IPS-NIHi7 (cell line): Measurements from ENCODE around the gene GAGE12G.
"Not testable (repeated sequence)": the region's sequence is repeated elsewhere in the genome, so short reads cannot be mapped to it uniquely, and the experiment has no call there.

ENCODE experiments used
- DNase-seq: peaks from one replicate; pipeline ENCODE4 v3.0.0; 2012; ENCODE audit warnings: mixed read lengths; ENCODE audit errors: extremely low spot score

Gene GAGE12G, protein sequence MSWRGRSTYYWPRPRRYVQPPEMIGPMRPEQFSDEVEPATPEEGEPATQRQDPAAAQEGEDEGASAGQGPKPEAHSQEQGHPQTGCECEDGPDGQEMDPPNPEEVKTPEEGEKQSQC

DNA sequence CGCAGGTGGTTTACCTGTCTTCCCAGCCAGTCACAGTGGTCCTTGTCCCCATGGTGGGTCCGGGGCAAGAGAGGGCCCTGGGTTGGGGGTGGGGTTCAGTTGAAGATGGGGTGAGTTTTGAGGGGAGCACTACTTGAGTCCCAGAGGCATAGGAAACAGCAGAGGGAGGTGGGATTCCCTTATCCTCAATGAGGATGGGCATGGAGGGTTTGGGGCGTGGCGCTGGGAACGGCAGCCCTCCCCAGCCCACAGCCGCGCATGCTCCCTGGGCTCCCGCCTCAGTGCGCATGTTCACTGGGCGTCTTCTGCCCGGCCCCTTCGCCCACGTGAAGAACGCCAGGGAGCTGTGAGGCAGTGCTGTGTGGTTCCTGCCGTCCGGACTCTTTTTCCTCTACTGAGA, at the start of gene GAGE12G:
GAGE12G (plus strand) TSS at position 301 of the 400 bp plus-strand sequence. CDS start 1,155 bp downstream, outside the sequence.
- DNase-seq = not testable (repeated sequence)

DNA sequence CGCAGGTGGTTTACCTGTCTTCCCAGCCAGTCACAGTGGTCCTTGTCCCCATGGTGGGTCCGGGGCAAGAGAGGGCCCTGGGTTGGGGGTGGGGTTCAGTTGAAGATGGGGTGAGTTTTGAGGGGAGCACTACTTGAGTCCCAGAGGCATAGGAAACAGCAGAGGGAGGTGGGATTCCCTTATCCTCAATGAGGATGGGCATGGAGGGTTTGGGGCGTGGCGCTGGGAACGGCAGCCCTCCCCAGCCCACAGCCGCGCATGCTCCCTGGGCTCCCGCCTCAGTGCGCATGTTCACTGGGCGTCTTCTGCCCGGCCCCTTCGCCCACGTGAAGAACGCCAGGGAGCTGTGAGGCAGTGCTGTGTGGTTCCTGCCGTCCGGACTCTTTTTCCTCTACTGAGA, 38.3 kb upstream of the GAGE12G start, which contains the start of gene GAGE12C:
GAGE12C (plus strand) TSS at position 301 of the 400 bp plus-strand sequence. CDS start 1,155 bp downstream, outside the sequence.
- not testable (repeated sequence) for DNase-seq

DNA sequence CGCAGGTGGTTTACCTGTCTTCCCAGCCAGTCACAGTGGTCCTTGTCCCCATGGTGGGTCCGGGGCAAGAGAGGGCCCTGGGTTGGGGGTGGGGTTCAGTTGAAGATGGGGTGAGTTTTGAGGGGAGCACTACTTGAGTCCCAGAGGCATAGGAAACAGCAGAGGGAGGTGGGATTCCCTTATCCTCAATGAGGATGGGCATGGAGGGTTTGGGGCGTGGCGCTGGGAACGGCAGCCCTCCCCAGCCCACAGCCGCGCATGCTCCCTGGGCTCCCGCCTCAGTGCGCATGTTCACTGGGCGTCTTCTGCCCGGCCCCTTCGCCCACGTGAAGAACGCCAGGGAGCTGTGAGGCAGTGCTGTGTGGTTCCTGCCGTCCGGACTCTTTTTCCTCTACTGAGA, 28.8 kb upstream of the GAGE12G start, which contains the start of gene GAGE12D:
GAGE12D (plus strand) TSS at position 301 of the 400 bp plus-strand sequence. CDS start 1,155 bp downstream, outside the sequence.
- DNase-seq = not testable (repeated sequence)

DNA sequence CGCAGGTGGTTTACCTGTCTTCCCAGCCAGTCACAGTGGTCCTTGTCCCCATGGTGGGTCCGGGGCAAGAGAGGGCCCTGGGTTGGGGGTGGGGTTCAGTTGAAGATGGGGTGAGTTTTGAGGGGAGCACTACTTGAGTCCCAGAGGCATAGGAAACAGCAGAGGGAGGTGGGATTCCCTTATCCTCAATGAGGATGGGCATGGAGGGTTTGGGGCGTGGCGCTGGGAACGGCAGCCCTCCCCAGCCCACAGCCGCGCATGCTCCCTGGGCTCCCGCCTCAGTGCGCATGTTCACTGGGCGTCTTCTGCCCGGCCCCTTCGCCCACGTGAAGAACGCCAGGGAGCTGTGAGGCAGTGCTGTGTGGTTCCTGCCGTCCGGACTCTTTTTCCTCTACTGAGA, 19.2 kb upstream of the GAGE12G start, which contains the start of gene GAGE12E:
GAGE12E (plus strand) TSS at position 301 of the 400 bp plus-strand sequence. CDS start 1,155 bp downstream, outside the sequence.
- not testable (repeated sequence) for DNase-seq

DNA sequence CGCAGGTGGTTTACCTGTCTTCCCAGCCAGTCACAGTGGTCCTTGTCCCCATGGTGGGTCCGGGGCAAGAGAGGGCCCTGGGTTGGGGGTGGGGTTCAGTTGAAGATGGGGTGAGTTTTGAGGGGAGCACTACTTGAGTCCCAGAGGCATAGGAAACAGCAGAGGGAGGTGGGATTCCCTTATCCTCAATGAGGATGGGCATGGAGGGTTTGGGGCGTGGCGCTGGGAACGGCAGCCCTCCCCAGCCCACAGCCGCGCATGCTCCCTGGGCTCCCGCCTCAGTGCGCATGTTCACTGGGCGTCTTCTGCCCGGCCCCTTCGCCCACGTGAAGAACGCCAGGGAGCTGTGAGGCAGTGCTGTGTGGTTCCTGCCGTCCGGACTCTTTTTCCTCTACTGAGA, 9.7 kb upstream of the GAGE12G start, which contains the start of gene GAGE12F:
GAGE12F (plus strand) TSS at position 301 of the 400 bp plus-strand sequence. CDS start 1,155 bp downstream, outside the sequence.
- not testable (repeated sequence) for DNase-seq

DNA sequence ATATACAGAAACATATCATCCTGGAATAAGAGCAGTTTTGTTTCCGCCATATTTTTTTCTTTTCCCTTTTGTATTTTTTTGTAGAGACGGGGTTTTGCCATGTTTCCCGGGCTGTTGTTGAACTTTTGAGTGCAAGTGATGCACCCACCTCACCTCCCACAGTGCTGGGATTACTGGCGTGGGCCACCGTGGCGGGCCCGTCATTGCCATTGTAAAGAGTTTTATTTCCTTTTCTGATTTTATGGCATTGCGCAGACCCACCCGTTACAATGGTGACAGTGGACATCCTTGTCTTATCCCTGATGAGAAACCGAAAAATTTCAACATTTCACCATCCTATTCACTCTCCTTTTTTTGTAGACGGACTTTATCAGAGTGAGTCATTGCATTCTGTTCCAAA, 1.5 kb upstream of the GAGE12G start:
- DNase-seq = not testable (repeated sequence)

DNA sequence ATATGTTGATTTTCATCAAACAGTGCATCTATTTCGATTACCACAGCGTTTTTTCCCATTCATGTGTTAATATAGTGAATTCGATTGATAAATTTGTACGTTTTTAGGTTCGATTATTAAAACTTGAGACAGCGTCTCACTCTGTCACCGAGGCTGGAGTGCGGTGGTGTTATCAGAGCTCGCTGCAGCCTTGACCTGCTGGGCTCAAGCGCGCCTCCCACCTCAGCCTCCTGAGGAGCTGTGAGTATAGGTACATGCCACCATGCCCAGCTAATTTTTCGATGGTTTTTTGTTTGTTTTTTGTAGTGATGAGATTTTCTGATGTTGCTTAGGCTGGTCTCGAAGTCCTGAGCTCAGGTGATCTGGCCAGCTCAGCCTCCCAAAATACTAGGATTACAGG, 1.0 kb upstream of the GAGE12G start:
- not testable (repeated sequence) for DNase-seq

DNA sequence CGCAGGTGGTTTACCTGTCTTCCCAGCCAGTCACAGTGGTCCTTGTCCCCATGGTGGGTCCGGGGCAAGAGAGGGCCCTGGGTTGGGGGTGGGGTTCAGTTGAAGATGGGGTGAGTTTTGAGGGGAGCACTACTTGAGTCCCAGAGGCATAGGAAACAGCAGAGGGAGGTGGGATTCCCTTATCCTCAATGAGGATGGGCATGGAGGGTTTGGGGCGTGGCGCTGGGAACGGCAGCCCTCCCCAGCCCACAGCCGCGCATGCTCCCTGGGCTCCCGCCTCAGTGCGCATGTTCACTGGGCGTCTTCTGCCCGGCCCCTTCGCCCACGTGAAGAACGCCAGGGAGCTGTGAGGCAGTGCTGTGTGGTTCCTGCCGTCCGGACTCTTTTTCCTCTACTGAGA, 9.4 kb downstream of the GAGE12G start, which contains the start of gene GAGE12H:
GAGE12H (plus strand) TSS at position 301 of the 400 bp plus-strand sequence. CDS start 1,155 bp downstream, outside the sequence.
- not testable (repeated sequence) for DNase-seq

DNA sequence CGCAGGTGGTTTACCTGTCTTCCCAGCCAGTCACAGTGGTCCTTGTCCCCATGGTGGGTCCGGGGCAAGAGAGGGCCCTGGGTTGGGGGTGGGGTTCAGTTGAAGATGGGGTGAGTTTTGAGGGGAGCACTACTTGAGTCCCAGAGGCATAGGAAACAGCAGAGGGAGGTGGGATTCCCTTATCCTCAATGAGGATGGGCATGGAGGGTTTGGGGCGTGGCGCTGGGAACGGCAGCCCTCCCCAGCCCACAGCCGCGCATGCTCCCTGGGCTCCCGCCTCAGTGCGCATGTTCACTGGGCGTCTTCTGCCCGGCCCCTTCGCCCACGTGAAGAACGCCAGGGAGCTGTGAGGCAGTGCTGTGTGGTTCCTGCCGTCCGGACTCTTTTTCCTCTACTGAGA, 19.0 kb downstream of the GAGE12G start, which contains the start of gene GAGE2A:
GAGE2A (plus strand) TSS at position 301 of the 400 bp plus-strand sequence. CDS start 1,155 bp downstream, outside the sequence.
- DNase-seq = not testable (repeated sequence)

DNA sequence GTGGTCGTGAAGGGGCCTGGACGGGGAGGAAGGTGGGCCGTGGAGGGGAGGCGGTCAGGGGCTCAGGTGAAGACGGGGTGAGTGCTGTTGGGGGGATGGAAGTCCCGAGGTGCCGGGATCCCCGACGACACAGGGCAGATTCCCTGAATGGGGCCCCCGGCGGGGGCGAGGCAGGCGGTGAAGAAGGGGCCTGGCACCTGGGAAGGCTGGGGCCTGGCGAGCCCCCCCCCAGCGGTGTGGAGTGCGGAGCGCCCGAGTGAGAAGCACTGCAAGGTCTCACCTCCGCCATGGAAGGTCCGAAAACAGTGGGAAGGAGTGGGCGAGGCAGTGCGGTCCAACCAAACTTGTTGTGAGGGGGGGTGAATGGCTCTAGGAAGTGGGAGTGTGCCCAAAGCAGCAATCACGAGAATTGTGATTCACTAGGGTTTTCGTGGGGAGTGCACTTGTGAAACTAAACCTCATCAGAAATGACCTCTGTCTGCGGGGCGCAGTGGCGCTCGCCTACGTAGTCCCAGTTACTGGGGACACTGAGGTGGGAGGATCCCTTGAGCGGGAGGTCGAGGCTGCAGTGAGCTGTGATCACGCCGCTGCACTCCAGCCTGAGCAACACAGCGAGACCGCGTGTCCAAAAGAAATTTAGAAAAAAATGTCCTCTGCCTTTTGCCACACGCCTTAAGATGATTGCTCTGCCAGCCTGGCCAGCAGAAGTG, 19.7 kb downstream of the GAGE12G start:
- DNase-seq = not testable (repeated sequence)

DNA sequence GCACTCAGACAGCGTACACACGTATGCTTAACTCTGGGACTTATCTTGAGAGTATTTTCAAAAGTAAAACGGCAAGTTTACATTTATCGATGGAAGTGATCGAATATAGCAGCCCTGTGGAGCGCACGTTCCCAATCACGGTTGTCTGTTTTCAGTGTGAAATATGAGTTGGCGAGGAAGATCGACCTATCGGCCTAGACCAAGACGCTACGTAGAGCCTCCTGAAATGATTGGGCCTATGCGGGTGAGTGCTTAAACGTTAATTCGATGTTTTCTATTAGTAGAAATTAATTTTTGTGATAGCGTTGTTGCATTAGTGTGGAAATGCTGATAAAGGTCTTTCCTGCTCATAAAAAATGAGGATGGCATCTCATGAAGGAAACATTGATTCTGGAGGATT, 20.3 kb downstream of the GAGE12G start:
- not testable (repeated sequence) for DNase-seq

DNA sequence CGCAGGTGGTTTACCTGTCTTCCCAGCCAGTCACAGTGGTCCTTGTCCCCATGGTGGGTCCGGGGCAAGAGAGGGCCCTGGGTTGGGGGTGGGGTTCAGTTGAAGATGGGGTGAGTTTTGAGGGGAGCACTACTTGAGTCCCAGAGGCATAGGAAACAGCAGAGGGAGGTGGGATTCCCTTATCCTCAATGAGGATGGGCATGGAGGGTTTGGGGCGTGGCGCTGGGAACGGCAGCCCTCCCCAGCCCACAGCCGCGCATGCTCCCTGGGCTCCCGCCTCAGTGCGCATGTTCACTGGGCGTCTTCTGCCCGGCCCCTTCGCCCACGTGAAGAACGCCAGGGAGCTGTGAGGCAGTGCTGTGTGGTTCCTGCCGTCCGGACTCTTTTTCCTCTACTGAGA, 28.5 kb downstream of the GAGE12G start, which contains the start of gene GAGE1:
GAGE1 (plus strand) TSS at position 301 of the 400 bp plus-strand sequence. CDS start 1,155 bp downstream, outside the sequence.
- DNase-seq = not testable (repeated sequence)

DNA sequence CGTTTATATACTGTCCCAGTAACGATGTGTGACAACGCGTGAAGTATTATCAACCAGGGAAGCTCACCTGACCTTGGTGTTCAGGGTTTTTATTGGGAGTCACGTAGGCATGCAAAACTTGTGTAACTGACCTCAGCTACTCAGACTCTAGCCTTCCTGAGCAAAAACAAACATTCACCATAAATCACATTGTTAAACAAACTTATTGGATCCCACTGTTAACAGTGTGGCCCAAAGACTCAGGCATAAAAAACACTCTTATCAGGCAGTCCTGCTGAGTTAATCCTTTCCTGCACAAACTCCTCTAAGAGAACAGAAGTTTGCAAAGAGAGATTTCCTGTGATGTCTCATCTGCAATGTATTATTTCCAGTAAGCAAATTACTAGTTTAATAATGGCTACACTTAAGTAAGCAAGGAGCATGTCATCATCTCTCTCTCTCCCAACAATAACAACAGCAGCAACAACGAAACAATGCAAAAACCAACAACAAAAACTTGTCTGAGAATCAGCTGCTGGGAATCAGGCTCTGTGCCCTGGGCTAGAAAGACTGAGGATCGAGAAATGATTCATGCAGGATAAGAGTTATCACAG, 40.6 kb downstream of the GAGE12G start:
- DNase-seq = no peak

DNA sequence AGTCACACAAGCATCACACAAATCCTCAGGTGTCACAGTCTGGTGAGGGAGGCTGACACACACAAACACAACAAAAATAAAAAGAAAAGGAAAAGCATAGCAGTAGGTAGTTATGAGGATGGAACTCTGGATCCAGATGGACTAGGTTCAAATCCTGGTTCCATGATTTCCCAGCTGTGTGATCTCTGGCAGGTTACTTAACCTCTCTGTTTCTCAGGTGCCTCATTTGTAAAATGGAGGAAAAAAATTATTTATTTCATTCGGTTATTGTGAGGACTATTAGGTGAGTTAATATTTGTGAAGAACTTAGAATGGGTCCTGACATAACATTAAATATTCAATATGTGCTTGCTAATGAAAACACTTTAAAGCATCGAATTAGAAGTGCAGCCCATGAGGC, 48.4 kb downstream of the GAGE12G start:
- DNase-seq = no peak
